ENCODE results near the gene TMEM132D.
"Not testable (repeated sequence)": the region's sequence is repeated elsewhere in the genome, so short reads cannot be mapped to it uniquely, and the experiment has no call there.

Gene TMEM132D

DNA sequence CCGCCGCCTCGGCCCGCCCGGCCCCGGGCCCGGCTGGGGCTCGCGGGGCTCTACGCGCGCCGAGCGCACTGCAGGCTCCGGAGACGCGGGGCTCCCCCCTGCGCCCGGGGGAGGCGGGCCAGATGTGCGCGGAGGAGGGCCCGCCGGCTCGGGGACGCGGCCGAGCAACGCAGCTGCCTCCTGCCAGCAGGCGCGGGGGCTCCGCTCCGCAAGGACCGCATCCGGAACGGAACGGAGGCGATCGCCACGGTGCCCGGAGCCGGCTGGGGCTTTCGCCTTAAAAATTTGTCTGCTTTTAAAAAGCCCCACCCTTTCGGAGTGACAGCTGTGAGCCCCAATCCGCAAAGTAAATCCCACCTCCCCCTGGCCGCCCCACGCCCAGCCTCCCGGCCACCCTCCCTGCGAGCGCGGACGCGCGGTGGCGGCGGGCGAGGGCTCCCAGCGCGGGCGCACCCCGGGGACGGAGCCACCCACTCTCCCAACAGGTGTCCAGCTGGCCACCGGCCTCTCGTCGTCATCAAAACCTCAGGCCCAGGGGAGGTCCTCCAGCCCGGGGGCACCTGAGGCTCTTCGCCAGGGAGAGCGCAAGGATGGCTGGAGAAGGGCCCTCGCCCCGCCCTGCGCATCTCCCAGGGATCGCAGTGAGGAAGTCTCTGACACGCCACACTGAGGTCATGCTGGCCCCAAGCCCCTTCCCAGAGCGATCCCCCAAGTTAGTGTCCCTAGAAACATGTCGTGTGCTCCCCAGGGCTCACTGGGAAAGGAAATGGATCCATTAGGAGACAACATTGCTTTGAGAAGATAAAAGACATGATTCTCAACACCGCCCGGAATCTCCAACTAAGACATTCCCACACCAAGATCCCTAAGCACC, at the start of gene TMEM132D:
TMEM132D (minus strand) TSS at position 70 of the 874 bp plus-strand sequence.
- DNase-seq = no peak

GRCh38 chr12:129949651-129950050, 45.8 kb upstream of the TMEM132D start:
- no peak for DNase-seq

GRCh38 chr12:129941618-129942017, 37.8 kb upstream of the TMEM132D start:
- DNase-seq = no peak

GRCh38 chr12:129938089-129938488, 34.3 kb upstream of the TMEM132D start:
- DNase-seq = no peak

DNA sequence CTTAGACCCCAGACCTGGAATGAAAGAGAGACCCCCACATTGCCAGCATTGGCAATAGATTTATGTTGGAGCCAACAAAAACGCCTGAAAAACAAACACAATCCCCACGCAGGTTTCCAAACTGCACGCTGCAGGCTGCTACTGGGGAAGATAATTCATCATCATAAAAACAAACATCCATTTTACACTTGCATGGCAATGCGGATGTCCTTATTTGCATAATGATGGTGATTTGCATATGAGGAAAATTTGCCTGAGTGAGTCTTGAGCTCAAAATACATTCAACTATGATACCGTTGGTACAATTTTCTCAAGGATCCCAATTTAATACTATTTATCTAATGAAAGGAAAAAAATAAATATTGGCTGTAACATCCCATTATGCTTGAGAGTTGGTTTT, 33.6 kb upstream of the TMEM132D start:
- no peak for DNase-seq

GRCh38 chr12:129928643-129929042, 24.8 kb upstream of the TMEM132D start:
- DNase-seq = no peak

DNA sequence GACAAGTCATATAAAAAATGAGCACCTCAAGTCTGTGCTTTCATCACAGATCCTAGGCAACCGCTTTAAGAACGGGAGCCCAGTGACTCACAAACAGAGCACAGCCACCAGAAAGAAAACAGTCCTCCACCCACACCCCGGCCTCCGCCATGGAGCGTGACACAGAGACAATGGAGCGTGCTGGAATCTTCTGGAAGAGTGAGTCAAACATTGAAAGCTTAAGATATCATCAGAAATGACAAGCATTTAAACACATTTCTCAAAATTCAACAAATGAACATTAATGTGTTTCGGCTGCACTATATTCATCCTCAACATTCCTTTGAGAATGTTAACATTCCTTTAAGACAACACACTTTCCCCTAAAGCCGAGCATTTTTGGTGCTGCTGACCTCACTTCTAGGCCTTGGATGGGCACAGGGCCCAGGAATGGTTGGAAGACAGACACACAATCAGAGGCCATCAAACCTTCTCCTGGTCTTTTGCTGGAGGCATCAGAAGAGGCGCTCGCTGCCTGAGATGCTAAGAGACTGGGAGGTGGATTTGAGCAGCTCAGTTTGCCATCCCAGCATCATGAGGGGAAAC, 23.6 kb upstream of the TMEM132D start:
- no peak for DNase-seq

DNA sequence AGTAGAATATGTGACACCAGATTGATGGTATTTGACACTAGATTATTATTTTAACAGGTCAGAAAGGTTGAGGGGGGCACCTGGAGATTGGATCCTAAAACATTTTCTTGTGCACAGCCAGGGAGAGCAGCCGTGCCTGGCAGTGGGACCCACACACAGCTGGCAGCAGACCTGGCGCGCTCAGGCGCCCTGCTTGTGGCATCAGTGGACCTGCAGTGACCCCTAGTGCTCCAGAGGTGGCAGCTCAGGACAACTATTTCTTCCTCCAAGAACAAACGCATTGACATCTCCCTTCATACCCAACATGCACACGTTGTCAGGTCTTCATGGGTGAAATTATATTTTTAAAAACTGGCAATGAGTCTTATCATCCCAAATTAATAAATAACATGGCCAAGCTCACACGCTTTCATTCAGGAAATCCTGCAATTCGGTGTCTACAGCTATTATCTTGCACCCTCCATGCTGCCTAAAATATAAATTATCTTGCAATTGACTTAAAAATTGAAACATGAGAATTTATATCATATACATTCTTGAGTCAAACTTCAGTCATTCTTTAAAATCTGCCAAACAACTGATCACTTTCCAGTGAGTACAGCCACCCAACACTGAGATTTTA, 7.7 kb upstream of the TMEM132D start:
- DNase-seq = no peak

DNA sequence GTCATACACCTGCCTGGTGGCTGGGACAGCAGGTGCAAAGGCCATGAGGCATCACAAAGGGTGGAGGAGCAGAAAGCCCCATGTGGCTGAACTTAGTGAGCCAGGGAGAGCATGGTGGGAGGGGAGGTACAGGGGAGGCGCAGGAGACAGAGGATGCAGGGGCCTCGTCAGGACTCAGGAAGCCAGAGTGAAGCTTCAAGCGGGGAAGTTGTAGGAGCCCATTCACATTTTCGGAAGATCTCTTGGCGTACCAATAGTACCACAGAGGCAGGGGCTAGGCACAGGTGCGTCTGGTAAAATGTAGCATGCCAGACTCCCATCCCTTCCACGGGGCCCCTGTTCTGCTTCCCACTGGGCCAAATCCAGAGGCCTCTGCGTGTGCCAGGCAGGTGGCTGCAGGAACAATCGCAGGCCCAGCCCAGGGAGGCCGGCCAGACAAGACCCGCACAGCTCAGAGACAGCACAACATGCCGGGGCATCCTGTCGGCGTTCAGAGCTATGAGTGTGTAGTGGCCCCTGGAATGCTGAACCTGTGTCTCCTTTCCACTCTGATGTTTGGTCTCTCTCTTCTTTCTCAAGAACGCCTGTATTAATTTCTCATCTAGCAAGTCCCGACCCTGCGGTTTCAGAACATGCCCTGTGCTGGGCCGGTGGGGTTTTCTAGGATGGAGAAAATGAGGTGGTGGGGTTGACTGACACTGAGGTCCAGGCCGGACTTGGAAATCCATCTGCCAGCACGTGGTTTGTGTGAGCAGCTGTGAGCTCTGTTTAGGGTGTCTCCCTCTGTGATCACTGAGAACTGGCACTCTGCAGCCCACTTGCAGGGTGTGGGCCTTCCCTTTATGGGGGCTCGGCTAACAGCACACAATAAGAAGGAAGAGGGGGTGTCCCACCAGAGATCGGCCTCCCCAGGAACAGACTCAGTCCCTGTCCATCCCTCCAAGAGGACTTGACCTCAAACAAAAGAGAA, 5.5 kb upstream of the TMEM132D start:
- DNase-seq = no peak

DNA sequence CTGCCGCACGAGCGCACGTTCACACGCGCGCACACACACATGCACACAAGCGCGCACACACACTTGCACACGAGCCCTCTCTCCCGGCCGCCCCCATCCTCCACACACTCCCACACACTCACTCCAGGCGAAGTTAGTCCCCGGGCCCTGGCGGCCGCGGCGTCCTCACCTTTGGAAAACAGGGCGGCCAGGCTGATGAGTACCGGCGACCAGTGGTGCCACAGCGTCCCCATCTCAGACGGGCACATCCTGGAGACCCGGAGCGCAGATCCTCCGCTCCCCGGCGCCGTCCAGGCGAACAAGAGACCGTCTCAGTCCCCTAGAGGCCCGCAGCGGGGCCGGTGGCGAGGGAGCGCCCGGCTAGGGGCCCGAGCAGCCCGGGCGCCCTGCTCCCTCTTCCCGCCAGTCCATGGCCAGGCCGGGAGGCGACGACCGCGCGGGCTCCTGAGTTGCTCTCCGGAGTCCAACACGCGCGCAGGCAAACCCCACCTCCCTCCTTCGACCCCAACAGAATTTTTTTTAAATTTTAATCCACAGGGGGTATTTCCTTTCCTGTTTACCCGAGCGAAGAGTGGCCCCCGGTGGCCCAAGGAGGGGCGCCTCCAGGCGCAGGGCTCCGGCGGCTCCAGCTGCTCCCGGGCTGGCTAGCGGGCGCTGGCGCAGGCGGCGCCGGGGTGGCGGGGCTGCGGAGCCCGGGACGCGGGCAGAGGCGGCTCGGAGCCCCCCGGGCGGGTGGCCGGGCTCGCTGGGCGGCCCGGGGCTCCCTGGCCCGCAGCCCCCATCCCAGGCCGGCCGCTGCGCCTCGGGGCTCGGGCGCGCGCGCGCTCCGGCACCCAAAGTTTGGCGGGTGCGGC, 506 bp downstream of the TMEM132D start:
- DNase-seq = no peak

DNA sequence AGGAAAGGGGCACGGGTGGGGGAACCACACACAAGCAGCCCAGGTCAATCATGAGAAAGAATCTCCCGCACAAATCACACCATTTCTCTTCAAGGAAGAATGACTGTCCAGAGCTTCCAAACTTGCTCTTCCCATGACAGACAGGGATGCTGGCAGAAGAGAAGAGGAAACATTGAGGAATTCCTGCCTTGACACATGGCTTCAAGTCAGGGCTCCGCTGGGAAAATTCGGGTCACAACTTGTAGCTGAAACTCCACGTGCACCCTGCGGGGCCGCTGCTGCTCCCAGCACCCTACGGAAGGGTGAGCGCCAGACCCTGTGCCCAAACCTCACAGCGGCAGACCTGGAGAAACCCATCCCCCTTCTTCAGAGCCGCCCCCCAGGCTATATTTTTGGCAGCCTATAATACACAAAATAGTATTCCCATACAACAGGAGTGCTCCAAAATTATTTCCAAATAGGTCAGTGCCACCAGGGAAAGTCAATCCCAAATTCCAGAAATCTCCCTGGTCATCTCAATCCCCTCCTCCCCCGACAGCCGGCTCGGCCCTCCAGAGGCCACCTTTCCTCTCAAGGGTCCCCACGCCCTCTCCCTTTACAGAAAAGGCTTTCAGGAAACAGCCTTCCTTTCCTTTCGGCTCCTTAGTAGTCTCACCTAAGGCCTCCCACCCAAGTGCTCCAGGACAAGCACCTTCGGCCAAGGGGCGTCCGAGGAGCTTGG, 1.3 kb downstream of the TMEM132D start:
- DNase-seq = no peak

DNA sequence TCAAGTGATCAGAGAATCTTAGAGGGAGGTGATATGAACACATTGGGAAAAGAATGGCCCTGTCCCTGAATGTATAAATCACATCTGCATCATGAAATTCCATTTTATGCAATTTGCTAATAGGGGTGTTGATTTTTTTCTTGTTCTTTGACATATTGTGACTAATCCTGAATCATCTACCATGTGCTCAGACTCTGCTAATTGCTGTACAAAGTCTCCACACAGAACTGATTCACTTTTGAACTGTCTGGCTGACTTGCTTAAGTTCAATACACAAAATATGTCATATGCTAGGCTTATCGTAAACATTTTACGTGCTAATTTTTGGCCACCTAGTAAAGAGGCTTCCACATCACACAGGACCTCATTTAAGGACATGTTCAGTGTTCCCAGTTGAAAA, 2.6 kb downstream of the TMEM132D start:
- DNase-seq = no peak

- no peak for DNase-seq
Observed at GRCh38 chr12:129900306-129900705, 3.5 kb downstream of the TMEM132D start.

DNA sequence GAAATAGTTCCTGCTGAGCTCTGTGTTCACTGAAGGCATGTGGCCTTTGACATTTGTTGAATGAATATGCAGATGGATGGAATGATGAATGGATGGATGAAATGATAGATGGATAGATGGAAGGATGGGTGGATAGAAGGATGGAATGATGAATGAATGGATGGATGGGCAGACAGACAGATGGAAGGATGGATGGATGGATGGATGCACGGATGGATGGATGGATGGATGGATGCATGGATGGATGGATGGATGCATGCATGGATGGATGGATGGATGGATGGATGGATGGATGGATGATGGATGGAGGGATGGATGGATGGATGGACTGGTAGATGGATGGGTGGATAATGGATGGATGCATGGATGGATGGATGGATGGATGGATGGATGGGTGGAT, 4.8 kb downstream of the TMEM132D start:
- not testable (repeated sequence) for DNase-seq

- no peak for DNase-seq
Observed at GRCh38 chr12:129893691-129894090, 10.1 kb downstream of the TMEM132D start.

GRCh38 chr12:129887101-129887500, 16.7 kb downstream of the TMEM132D start:
- DNase-seq = no peak

GRCh38 chr12:129886541-129886940, 17.3 kb downstream of the TMEM132D start:
- no peak for DNase-seq

GRCh38 chr12:129885287-129885686, 18.5 kb downstream of the TMEM132D start:
- no peak for DNase-seq

DNA sequence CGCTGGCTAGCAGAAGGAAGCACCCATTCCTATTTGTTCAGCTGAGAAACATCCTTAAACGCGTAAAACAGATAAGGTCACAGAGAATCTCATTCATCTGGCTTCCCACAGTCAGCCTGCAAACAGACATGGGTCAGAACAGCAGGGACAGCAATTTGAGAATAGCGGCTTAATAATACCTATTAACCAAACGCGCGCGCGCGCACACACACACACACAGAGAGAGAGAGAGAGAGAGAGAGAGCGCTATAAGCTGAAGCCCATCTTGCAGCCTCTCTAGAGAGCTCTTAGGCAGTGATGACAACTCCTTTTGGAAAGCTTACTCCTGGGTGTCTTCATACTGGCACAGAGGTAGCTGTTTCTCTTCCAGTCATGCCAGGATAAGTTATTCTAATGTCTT, 26.4 kb downstream of the TMEM132D start:
- no peak for DNase-seq

- DNase-seq = no peak
Observed at GRCh38 chr12:129873833-129874208, 30.0 kb downstream of the TMEM132D start.

Data from cerebellar nuclear complex (tissue), 1 donor.